ENCODE results near the gene SPRTN.

GRCh38 chr1:231315887-231316286 is 22.2 kb upstream of the SPRTN start:
- TF ChIP-seq CTCF (IDR thresholded peaks at IDR 0.05) (peak; percentile 86), ZFX (IDR thresholded peaks at IDR 0.05; ENCODE audit: borderline replicate concordance) (no peak)
